OCI-LY1 (cell line): ENCODE measurements around the gene NPSR1.

Experiments
- H2AFZ ChIP-seq: fragments of 200-600 bp; sonication (generic), shearing (Covaris generic); 2 replicates; pipeline ENCODE4 v1.6.0; 2014; ENCODE audit warnings: antibody characterized with exemption, mild to moderate bottlenecking, low read length
- H3F3A ChIP-seq: fragments of 200-600 bp; sonication (generic), shearing (Covaris generic); 2 replicates; pipeline ENCODE4 v1.6.0; 2014; ENCODE audit warnings: mild to moderate bottlenecking, antibody characterized with exemption, low read length, moderate library complexity; ENCODE audit not compliant: insufficient read depth
- H3K27ac ChIP-seq: fragments of 200-600 bp; sonication (generic); 2 replicates; pipeline ENCODE4 v1.5.1; 2014; ENCODE audit warnings: low read length, mixed run types, mild to moderate bottlenecking, low read depth; ENCODE audit not compliant: poor library complexity, severe bottlenecking
- H3K27me3 ChIP-seq: fragments of 200-600 bp; sonication (generic); 2 replicates; pipeline ENCODE4 v1.6.0; 2014; ENCODE audit warnings: antibody characterized with exemption, mild to moderate bottlenecking, low read length, moderate library complexity; ENCODE audit not compliant: insufficient read depth
- H3K36me3 ChIP-seq: fragments of 200-600 bp; sonication (generic); 2 replicates; pipeline ENCODE4 v1.6.1; 2014; ENCODE audit warnings: mild to moderate bottlenecking, antibody characterized with exemption, low read length, moderate library complexity, mixed read lengths; ENCODE audit not compliant: insufficient read depth
- H3K4me1 ChIP-seq: fragments of 200-600 bp; sonication (generic); 2 replicates; pipeline ENCODE4 v1.5.1; 2014; ENCODE audit warnings: mild to moderate bottlenecking, low read length, moderate library complexity; ENCODE audit not compliant: insufficient read depth, severe bottlenecking
- H3K4me2 ChIP-seq: fragments of 200-600 bp; sonication (generic), shearing (Covaris generic); 2 replicates; pipeline ENCODE4 v1.6.1; 2014; ENCODE audit warnings: low read length
- H3K4me3 ChIP-seq: fragments of 200-600 bp; sonication (generic); 2 replicates; pipeline ENCODE4 v1.5.1; 2014; ENCODE audit warnings: low read length, low read depth, mild to moderate bottlenecking, mixed read lengths; ENCODE audit not compliant: poor library complexity, severe bottlenecking
- H3K79me2 ChIP-seq: fragments of 200-600 bp; shearing (Covaris generic); 2 replicates; pipeline ENCODE4 v1.6.1; 2016; ENCODE audit warnings: mixed run types, low read length, mixed read lengths; ENCODE audit not compliant: insufficient read depth
- H3K9ac ChIP-seq: fragments of 200-600 bp; sonication (generic), shearing (Covaris generic); 2 replicates; pipeline ENCODE4 v1.6.1; 2014; ENCODE audit warnings: mild to moderate bottlenecking, low read length, mixed read lengths
- H3K9me2 ChIP-seq: fragments of 200-600 bp; sonication (generic), shearing (Covaris generic); 2 replicates; pipeline ENCODE4 v1.6.1; 2014; ENCODE audit warnings: low read depth, mild to moderate bottlenecking, low read length, mixed read lengths
- H3K9me3 ChIP-seq: fragments of 200-600 bp; shearing (Covaris generic); 2 replicates; pipeline ENCODE4 v1.6.1; 2014; ENCODE audit warnings: low read length, mixed read lengths
- H4K20me1 ChIP-seq: fragments of 200-600 bp; sonication (generic), shearing (Covaris generic); 2 replicates; pipeline ENCODE4 v1.6.0; 2016; ENCODE audit warnings: mild to moderate bottlenecking, low read length; ENCODE audit not compliant: insufficient read depth
- EZH2 ChIP-seq: fragments of 200-600 bp; sonication (generic), shearing (Covaris generic); IDR thresholded peaks from 2 replicates; pipeline ENCODE4 v1.8.0; 2017; ENCODE audit warnings: borderline replicate concordance, mixed run types, mild to moderate bottlenecking, antibody characterized with exemption, low read length, moderate library complexity, mixed read lengths
- TF ChIP-seq, protein P1 (sequence below): fragments of 200-600 bp; sonication (generic), shearing (Covaris generic); IDR thresholded peaks from 2 replicates; pipeline ENCODE4 v1.5.1; 2017; ENCODE audit warnings: mild to moderate bottlenecking, antibody characterized with exemption, low read length, moderate library complexity, mixed read lengths

NPSR1 gene

DNA sequence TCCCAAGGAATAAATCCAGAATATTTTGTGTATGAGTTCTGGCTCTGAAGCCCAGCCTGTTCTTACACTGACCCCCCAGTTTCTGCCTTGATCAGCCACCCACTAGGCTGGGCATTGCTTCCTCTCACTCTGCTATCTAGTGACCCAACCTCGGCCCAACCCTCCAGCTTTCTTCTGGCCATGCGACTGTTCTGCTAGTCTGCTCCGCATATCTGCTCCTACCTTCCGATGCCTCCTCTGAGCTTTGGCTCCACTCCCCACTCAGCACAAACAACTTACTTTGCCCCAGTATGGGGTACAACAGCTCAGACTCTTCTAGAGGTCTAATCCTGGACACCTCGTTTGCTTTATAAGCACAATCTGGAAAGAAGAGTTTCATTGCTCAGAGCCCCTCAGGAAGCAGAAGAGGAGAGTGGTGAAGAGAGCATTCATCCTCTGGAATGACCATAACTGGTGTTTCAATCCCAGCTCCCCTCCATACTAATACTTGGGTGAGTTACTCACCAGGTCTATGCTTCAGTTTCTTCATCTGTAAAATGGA is 99.6 kb downstream of the NPSR1 start:
- H3K27me3 ChIP-seq = no peaks in the 10 kb centered on the region
- H3K36me3 ChIP-seq = no peaks in the 10 kb centered on the region
- no peak overlapping the region for H3K4me3 ChIP-seq
- no peak overlapping the region for H3K27ac ChIP-seq
- H3K4me1 ChIP-seq = no peaks in the 10 kb centered on the region
- no peaks in the 10 kb centered on the region for H3K9me3 ChIP-seq
- no peak overlapping the region for H3K9ac ChIP-seq
- no peak overlapping the region for H2AFZ ChIP-seq
- no peaks in the 10 kb centered on the region for H3K9me2 ChIP-seq
- no peak overlapping the region for H3K4me2 ChIP-seq
- no peaks in the 10 kb centered on the region for H3F3A ChIP-seq
- TF ChIP-seq, protein P1, sequence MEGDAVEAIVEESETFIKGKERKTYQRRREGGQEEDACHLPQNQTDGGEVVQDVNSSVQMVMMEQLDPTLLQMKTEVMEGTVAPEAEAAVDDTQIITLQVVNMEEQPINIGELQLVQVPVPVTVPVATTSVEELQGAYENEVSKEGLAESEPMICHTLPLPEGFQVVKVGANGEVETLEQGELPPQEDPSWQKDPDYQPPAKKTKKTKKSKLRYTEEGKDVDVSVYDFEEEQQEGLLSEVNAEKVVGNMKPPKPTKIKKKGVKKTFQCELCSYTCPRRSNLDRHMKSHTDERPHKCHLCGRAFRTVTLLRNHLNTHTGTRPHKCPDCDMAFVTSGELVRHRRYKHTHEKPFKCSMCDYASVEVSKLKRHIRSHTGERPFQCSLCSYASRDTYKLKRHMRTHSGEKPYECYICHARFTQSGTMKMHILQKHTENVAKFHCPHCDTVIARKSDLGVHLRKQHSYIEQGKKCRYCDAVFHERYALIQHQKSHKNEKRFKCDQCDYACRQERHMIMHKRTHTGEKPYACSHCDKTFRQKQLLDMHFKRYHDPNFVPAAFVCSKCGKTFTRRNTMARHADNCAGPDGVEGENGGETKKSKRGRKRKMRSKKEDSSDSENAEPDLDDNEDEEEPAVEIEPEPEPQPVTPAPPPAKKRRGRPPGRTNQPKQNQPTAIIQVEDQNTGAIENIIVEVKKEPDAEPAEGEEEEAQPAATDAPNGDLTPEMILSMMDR = no peak
- no peak for TF ChIP-seq EZH2
- no peaks in the 10 kb centered on the region for H3K79me2 ChIP-seq
- H4K20me1 ChIP-seq = no peaks in the 10 kb centered on the region

DNA sequence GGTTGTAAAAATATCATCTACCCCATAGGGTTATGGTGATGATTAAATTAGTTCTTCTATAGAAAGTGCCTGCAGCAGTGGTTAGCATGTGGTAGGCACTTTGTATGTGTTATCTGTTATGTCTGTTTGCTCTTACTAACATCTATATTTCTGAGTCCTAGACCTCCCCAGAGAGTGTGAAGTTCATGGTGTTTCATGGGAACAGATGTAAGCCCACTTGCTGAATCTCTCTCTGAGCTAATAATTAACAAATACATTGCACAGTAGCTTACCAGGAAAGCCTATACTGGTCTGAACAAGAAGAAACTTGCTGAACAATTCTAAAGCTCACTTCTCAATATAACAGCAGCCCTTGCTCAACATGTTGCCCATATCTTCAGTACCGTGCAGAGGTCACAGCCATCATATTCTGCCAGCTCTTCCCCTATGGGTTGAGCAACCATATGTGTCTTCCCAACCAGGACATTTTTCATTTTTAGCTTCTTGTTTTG is 100.1 kb downstream of the NPSR1 start:
- H4K20me1 ChIP-seq = no peaks in the 10 kb centered on the region
- H3K4me2 ChIP-seq = no peak overlapping the region
- no peaks in the 10 kb centered on the region for H3K4me1 ChIP-seq
- no peak overlapping the region for H3K27ac ChIP-seq
- no peaks in the 10 kb centered on the region for H3K79me2 ChIP-seq
- no peak overlapping the region for H3K4me3 ChIP-seq
- no peak overlapping the region for H3K9ac ChIP-seq
- H3K9me3 ChIP-seq = no peaks in the 10 kb centered on the region
- H2AFZ ChIP-seq = no peak overlapping the region
- TF ChIP-seq EZH2 = no peak
- TF ChIP-seq, protein P1 = no peak
- H3K27me3 ChIP-seq = no peaks in the 10 kb centered on the region
- no peaks in the 10 kb centered on the region for H3K9me2 ChIP-seq
- no peaks in the 10 kb centered on the region for H3F3A ChIP-seq
- H3K36me3 ChIP-seq = no peaks in the 10 kb centered on the region

DNA sequence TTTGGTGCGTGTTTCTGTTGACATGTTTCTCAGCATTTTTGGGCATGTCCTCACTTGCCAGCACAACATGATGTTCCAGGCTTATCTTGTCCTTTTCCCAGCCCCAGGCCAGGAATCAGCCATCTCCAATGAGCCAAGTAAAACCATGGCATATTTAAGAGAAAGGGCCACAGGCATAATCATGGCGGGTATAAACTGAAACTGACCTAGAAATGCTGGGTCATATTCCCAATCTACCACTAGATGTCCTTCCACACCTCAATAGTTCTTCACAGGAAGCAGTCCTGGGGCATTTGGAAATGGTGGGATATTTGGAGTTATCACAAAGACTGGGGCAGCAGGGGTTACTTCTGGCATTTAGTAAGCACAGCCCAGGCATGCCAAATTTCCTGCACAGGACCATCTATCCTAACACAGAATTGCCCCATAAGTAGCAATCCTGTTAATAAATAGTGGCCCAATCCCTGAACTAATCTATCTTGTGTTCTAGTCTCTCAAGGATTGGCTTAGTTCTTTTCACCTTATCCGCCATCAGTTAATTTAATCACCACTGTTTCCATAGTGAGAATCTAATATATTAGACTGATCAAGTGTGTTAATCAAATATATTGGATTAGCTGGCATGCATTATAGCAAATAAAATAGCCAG is 101.6 kb downstream of the NPSR1 start:
- Histone ChIP-seq H3K4me3 (no peak overlapping the region), H3K4me1 (no peaks in the 10 kb centered on the region), H2AFZ (no peak overlapping the region), H3K9me2 (no peaks in the 10 kb centered on the region), H3K36me3 (no peaks in the 10 kb centered on the region), H3K27me3 (no peaks in the 10 kb centered on the region), H3K4me2 (no peak overlapping the region), H3F3A (no peaks in the 10 kb centered on the region), H3K9me3 (no peaks in the 10 kb centered on the region), H3K79me2 (no peaks in the 10 kb centered on the region), H3K9ac (no peak overlapping the region), H3K27ac (no peak overlapping the region), H4K20me1 (no peaks in the 10 kb centered on the region)
- TF ChIP-seq, protein P1 = peak; percentile 78
- TF ChIP-seq EZH2 = no peak
